ENCODE data around the gene PLD5. TPM values are rescaled to one million over a fixed set of nuclear protein-coding genes. Genes with fewer than 3 reads are reported as not detected.
A peak's percentile ranks its signal among the peaks of the same experiment; 100 is the strongest.
"Not testable (repeated sequence)": the region's sequence is repeated elsewhere in the genome, so short reads cannot be mapped to it uniquely, and the experiment has no call there.

The PLD5 gene
- total RNA-seq, 1 donor from 2014 or later, result 0.06 TPM

DNA sequence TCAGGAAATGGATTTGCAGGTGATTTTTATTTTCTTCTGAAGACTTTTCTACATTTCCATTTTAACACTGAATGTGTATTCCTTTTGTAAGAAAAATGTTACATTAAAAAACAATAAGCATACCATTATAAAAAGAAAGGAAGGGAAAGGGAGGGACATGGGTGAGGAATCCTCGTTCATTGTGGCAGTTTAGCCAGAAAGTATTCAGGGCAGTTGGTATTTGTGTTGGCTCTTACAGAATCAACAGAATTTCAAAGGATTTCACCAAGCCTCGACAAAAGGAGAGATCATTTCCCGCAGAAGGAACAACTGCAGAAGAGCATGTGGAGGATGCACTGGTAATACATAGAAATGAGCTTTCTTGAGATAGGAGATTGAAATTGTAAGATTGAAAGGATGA, 35.0 kb downstream of the PLD5 start:
- no peak for DNase-seq (ENCODE audit: low spot score)

DNA sequence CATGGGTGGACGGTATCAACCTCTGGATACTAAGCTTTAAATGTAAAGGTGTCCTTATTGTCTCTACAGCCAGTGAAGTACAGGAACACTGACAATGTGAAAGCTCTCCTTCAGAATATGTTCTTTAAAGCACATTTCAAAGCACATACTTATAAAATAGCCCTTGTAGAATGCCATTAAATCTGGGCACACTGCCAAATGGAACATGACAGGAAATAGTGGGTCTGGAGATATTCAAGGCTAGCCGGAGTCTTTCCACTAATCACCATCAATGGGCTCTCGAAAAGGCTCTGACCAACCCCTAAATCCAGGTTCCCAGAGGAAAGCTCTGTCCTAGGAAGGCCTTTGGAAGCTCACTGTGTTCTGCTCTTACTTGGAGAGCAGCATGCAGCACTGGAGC, 46.6 kb downstream of the PLD5 start:
- no peak for DNase-seq (ENCODE audit: low spot score)

DNA sequence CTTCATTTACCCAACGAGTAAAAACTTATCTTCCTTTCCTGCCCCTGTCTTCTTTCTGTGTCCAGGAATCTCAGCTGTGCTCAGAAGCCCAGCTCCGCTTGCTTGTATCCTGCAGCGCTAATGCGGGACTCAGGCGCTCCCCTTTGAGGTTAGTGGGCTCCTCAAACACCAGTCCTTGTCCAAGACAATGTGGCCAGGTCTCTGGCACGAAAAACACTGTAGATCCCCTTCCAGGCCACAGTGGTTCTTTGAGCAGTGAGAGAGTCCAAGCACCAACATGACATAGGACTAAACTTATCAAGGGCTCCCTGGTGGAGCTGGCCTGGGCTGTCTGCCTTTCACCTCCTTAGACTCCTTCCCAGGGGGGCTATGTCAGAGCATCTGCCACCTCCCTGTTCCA, 53.7 kb downstream of the PLD5 start:
- DNase-seq (ENCODE audit: low spot score), result no peak

DNA sequence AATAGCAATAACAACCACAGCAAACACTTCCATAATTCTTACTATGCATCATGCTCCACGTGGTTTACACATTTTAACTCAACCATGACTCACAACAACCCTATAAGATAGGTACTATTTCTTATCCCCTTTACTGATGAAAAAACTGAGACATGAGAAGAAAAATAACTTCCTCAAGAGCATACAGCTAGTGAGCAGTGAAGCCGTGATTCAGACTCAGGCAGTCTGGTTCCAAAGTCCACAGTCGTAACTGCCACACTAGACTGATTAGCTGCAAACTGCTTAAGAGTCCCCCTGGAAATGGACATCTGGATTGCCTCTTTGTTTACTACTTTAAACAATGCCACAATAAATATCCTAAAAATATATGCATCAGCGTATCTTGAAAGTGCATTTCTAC, 55.7 kb downstream of the PLD5 start:
- peak; percentile 14 for DNase-seq (ENCODE audit: low spot score)

DNA sequence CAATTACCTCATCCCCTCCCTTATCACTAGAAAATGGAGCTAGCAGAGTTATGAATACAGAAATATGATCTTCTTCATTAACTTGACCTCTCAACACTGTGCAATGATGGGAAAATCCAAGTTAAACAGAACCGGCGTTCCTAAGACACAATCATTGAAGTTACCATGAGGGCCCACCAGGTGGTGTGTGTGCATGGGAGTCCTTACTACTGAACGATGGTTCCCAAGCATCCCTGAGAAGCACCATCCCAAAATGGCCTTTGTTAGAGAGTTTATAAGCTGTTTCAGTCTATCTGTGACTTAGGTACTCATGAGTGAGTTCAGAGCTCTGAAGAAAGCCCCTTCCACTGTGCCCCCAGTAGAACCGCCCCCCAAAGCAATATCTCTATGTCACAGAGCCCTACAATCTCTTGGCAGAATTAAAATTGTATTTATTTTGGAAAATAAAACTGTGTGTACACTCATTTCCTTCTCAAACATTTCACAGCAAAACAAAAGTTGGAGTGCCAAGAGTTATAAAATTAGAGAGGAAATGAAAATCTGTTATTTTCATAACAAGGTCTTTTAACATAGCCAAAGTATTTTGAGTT, 56.8 kb downstream of the PLD5 start:
- DNase-seq (ENCODE audit: low spot score), result peak; percentile 29

DNA sequence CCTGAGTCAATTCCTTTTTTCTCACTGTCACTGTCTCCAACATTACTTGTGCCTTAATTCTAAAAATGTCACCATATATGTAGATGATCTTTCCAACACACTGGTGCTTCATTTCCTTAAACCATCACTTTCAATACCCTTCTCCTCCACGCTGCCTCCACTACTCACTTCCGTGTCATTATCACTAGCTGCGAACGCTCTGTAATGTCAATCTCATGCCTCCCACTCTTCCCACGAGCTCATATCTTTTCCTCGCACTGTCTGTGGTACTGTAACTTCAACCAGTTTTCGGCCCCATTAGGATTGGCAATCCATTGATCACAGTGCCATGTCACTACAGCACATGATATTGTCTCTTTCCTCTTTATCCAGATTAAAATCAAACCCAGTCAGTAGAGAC, 61.6 kb downstream of the PLD5 start:
- DNase-seq (ENCODE audit: low spot score), result no peak

DNA sequence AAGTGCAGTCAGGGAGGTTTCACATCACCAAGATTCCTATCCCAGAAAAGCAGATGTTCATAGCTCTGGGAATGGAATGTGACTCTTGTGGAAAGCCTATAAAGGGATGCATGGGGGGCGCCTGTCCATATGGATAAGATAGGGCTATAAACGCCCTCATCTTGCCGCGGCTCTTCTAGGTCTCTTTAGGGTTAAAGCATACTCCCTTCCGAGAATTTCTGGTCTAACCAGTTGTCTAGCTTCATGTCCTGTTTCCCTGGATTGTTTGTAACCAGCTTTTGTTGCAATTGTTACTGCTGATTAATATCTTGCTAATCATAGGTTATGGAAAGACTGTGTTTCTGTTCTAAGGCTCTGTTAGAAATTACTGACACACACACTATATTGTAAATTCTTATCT, 64.8 kb downstream of the PLD5 start:
- not testable (repeated sequence) for DNase-seq (ENCODE audit: low spot score)

DNA sequence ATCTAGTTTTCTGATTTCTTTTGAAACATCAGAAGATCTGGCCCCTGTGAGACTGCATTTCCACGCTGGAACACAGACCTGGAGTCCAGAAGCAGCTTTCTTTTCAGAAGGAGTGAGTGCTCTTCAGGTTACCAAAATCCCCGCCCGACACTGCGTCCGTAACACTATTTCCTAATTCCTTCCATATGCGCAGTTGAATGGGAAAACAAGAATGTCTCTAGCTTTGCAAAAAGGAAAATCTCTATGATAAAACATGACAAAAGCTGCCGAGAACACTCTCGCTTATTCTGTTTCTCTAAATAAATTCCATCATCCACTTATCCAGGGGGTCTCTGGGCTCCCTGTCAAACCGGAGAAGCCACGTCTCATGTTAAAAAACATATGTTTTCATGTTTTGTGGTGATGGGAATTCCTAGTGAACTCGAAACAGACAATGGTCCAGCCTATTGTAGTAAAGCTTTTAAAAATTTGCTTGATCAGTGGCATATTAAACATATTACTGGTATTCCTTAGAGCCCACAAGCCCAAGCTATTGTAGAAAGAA, 67.7 kb downstream of the PLD5 start:
- no peak for DNase-seq (ENCODE audit: low spot score)

DNA sequence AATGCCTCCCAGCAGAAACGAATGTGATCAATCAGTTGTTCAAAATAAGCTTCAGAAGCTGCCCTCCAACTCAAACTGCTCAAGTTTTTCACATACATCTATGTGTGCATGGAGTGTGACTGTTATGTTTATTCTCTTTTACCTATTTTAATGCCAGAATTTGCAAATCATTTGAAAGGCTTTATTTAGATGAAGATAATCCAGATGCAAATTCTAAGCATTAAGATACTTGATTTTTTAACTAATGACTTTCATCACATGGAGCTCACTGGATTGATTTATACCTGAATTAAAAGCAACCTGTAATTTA, 69.5 kb downstream of the PLD5 start:
- no peak for DNase-seq (ENCODE audit: low spot score)

DNA sequence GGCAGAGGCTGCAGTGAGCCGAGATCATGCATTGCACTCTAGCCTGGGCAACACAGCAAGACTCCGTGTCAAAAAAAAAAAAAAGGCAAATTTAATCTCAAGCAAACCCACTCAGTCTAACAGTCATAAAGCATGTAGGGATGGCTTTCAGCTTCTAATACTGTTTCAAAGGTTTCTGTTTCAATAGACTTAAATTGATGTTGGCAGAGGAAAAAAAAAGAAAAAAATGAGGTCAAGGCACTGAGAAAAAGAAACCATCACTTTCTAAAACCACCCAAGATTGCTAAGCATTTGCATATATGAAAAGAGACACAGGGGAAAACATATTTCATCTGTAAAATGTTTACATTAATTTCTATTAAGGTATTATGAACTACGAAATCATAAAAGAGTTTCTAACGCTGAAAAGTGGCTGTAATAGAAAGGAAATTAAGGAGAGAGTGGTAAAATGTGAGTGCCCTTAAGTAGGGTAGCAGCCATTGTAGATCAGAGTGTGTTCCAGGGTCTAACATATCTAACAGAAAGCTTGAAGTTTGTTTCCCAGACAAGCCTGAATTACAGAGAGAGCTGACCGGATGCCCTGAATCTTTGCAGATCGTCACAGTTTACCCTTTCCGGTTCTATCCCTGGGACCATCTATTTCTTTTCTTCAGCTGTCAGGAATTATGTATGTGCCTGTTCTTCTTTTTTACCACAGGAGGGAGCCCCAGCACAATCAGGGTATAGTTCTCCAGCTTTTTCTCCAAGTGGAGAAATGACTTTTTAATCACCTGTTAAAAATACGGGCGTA, 70.0 kb downstream of the PLD5 start:
- no peak for DNase-seq (ENCODE audit: low spot score)

DNA sequence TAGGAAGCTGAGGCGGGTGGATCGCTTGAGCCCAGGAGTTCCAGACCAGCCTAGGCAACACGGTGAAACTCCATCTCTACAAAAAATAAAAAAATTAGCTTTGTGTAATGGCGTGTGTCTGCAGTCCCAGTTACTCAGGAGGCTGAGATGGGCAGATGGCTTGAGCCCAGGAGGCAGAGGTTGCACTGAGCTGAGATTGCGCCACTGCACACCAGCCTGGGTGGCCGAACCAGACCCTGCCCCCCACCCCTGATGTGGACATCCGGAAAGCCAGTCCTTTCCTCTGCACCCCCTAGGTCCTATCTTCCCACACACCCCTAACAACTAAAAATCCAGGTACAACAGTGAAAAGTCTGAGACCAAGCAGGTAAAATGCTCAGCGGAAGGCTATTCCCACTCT, 71.9 kb downstream of the PLD5 start:
- DNase-seq (ENCODE audit: low spot score), result no peak

DNA sequence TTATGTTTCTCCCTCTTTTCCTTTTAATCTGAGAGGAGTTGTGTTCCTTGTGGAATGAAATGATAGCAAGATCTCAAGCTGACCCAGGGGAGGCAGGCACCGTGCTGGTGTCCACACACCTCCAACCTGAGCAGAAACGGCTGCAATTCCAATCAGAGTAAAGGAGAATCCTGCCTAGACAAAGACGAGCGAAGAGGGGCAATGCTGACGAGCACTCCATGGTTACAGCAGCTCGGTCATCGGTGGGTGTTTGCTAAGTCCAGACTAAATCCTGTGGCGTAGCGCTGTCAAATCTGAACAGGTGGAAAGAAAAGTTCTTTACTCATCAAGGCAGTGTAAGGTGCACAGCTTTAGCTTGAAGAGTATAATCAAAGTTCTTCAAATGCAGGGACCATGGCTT, 74.8 kb downstream of the PLD5 start:
- no peak for DNase-seq (ENCODE audit: low spot score)

DNA sequence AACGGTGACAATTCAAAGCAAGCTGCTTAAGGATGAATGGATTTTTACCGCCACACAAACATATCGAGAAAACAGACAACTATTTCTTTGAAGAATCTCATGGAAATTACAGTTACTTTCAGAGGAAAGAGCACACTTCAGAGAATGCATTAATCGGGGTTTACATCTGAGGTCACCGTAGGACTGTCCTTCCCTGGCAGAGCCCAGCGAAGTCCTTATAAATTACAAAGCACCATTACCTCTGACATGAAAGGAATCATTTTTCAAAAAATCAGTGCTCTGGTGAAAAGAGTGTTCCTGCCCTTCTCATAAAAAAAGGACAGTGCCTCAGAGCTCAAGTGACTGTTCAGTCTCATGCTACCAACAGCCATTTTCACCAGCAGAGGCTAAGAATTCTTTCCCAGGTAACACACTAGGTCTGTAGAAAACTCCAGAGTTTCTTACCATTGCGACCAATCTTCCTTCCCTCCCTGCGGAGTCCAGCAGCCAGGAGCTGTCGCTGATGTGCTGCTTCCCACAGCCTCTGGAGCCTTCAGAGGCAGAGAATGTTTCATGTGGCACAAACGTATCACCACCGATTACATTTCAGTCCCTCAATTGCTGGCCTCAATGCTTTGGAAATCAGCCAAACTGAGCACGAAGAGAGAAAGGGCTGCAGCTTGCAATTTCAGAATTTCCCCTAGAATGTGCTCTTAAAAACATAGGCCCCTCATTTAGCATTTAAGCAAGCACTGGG, 75.4 kb downstream of the PLD5 start:
- no peak for DNase-seq (ENCODE audit: low spot score)

DNA sequence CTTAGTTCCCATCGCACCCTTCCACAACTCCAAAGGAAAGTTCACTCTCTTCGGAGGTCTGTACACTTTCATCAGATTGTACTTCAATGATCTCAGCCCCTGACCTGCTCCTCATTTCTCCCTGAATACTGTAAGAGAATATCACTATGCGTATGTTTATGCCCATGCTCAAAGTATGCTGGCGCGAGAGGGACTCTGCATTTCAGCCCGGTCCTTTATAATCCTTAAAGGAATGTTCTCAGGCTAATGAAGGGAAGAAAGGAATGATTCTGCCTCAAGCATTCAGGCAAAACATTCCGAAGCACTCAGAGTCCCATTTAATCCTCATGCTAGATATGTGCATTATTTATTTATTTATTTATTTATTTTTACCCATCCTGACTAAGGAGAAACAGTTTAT, 76.8 kb downstream of the PLD5 start:
- no peak for DNase-seq (ENCODE audit: low spot score)

DNA sequence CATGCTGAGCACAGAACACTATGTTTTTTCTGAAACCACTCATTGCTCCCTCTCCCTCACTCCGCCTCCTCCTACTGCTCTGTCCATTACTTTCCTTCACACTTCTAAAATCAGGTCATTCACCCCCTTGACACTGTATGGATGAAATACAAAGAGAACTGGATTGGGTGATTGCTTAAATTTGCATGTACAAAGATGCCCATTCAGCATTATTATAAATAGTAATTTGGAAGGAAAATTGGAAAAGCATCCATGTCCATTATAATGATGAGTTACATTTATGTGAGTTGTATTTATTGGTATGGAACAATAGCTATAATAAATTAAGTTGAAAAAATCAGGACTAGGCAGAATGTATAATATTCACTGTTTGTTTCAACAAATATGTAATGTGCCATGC, 83.7 kb downstream of the PLD5 start:
- DNase-seq (ENCODE audit: low spot score), result no peak

DNA sequence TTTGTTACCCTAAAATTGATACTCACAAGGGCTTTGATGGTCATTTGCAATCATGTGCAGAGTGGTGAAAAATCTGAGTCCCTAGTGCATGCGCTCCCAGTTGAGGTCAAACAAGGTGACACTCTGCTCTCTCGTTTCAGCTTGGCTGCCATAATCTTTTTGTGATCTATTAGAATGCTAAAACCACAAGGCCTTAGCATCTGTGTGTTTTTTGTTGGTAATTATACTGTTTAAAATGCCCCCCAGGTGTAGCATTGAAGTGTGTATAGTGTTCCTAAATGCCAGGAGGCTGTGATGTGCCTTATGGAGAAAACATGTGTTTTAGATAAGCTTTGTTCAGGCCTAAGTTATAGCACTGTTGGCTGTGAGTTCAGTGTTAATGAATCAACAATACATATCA, 89.3 kb downstream of the PLD5 start:
- DNase-seq (ENCODE audit: low spot score), result no peak

DNA sequence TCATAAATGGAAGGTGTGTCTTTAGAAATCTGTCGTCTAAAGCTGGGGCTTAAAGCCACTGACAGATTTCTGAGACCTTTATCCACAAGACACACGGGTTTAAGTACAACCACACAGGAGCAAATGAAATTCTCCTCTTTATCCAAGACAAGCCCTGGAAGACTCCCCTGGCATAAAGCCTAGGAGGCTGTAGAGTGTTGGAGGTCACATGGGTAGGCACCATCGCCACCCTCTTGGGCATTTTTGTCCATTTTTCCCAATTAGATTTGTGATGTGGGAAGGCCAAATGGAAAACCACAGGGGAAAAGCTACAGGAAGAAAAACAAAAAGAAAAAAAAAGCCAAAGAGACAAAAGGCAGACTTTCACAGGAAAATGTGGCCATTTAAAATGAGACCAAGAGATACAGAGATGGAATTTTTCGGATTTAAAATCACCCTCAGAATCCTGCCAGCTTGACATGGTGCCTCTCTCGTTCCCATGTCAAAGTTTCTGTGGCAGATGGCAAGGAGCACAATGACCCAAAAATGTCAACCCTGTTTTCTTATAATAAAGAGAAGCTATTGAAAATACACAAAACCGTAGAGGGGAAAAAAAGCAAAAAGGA, 91.9 kb downstream of the PLD5 start:
- no peak for DNase-seq (ENCODE audit: low spot score)

DNA sequence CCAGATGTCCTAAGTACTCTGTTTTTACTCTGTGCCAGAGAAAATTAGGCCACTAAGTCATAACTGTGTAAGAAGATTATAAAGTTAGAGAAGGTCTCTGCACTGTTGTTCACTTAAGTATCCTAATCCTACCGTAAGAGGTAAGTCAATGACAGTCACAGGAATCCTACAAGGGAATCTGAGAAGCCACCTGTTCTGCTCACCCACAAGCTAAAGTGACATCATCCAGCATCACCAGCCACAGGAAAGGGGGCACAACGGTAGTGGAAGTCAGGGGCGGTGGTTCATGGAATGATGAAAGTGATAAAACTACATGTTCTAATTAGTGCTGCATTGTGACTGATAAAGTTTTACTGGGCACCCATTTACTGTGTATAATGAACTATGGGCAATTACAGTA, 92.7 kb downstream of the PLD5 start:
- no peak for DNase-seq (ENCODE audit: low spot score)

DNA sequence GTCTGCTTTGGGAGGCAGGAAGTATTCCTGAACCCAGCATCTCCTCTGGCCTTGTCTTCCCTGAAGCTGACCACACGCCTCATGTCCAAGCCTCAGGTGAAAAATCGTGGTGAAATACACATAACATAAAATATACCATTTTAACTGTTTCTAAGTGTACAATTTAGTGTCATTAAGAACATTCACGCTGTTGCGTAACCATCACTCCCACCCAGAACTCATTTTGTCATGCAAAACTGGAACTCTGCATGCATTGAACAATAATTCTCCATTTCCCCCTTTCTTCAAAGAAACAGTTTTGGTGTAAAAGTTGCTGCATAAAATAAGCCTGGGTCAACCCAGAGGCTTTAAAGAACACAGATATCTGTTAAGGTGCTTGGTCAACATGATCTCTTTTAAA, 93.5 kb downstream of the PLD5 start:
- no peak for DNase-seq (ENCODE audit: low spot score)

DNA sequence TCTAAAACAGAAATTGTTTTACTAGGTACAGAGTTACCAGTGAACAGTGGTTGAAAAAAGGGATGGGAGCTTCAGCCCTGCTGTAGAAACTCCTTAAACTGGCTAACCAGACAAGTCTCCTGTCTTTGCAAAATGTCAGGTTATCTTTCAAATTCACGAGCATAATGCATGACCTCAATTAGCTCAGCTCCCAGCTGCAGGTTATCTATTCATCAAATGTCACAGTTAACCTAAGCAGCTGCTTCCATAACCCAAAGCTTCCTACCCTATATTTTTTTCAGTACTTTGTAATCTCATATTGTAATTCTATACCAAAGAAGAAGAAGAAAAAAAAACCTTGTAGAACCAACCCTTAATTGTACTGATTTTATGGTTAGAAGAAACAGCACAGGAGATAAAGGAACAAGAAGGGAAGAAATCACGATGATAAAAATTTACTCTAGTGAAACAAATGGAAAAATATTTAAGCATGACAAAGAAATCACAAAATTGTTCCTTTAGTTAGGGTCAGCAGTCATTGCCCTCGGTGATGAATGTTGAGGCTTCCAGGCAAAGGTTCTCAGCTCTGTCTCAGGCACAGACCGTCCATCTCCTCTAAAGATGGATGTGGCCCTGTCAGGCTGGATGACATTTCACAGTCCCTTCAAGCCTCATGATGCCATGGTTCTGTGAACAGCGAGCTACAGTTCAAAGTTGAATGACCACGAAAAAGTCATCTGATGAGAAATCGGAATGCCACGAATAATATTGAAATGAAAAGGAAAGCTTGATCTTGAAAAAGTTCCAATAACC, 95.9 kb downstream of the PLD5 start:
- DNase-seq (ENCODE audit: low spot score), result no peak

DNA sequence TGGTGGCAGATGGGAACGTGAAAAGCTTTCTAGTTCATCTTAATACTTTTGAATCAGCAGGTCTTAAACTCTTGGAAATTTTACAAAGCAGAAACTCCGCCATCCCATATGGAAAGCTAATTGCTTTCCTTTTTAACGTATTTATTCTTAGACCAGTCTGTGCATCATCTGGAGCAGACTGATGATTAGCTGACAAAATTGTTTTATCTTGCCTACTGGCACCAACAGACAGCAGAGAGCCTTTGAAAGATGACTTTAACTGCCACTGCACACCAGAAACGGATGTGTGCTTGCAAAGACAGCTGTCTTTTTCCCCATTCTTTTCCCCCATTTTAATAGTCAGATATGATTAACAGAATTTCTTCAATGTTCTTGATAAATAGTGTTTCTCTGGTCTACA, 97.0 kb downstream of the PLD5 start:
- DNase-seq (ENCODE audit: low spot score), result no peak

Data from mucosa of gallbladder (tissue), 1 donor.